ENCODE results near the gene LARGE1.

The LARGE1 gene

GRCh38 chr22:33561149-33561807 is 359.0 kb downstream of the LARGE1 start:
- DNase-seq (ENCODE audit: low spot score), result no peak

GRCh38 chr22:33557836-33558235 is 362.4 kb downstream of the LARGE1 start:
- no peak for DNase-seq (ENCODE audit: low spot score)

- DNase-seq (ENCODE audit: low spot score), result no peak
Measured at GRCh38 chr22:33555814-33556522, 364.3 kb downstream of the LARGE1 start.

DNA sequence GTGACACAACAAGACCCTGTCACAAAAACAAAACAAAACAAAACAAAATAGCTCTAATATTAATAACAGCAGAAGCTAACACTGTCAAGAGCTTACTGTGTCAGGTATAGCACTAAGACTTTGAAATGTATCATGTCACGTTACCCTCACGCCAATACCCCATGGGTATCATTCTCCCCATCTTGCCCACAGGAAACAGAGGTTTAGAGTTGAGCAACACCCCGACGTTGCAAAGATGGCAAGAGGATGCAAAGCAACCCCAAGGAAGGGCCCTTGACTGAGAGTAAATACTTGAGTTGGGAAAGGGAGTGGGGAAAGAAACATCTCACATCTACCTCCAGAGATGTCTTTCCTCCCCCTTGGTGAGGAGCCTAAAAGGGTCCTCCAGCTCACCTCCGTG is 366.8 kb downstream of the LARGE1 start:
- DNase-seq (ENCODE audit: low spot score), result no peak

DNA sequence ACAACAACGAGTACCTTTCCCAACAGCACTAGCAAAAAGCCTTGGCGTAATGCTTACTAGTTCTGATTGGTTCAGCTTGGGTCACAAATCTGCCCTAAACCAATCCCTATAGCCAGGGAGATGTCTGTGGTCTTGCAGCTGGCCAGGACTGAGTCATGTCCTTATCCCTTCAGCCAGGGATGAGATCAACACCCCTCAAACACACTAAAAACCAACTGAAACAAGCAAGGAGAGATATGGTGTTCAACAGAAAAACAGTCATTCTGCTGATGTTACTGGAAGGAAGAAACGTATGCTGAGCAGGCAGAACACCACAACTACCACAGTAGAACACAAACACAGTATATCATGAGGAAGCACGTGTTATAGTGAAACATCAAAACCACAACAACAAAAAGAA is 375.6 kb downstream of the LARGE1 start:
- no peak for DNase-seq (ENCODE audit: low spot score)

GRCh38 chr22:33542722-33543121 is 377.6 kb downstream of the LARGE1 start:
- DNase-seq (ENCODE audit: low spot score), result no peak

DNA sequence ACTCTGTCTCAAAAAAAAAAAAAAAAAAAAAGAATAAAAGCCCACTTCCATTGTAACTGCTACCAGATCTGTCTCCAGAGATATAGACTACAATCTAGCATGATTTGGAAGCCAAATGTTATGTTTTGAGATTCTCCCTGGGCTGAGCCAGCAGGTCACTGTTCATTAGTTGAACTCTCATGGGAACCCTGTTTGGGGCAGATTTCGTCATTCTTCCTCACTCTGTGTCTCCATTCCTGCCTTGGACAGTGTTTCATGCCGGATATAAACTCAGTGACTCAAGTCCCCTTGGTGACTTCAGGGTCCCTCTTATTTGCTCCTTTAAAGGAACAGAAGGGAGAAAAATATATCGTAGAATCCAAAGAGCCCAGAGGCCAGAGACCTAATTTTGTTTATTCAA is 378.1 kb downstream of the LARGE1 start:
- DNase-seq (ENCODE audit: low spot score), result no peak

DNA sequence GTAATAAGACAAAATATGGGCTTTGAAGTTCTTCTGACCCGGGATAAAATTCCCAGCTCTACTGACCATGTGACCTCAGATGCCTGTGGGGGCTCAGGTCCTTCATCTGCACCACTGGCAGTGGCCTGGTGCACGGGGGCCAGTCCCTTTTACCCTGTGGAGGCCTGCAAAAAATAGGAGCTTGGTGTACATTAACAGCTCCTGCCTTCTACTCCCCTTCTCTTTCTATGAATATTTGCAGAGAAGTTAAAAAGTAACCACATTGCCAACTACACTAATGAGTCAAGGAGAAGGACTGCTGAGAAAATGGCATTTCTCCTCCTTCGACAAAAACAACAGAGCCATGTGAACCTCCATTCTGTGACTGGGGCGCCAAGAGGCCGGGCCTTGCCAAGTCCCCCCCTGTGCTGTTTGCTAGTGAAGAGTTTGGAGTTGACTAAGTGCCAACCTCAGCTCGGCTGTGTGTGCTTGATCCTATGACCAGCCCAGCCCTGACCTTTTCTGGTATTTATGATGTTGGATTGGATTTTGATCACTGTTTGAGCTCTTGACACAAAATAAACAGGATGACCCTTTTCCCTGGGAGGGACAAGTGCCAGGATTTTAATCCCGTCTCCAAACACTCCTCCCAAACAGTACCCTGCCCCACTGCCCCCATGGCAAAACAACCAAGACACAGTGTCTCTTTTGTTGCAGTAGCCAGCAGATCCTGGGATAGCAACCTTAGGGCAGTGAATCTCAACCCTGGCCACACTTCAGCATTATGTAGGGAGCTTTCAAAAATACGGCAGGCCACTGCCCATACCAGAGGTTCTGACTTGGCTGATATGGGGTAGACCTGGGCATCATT is 380.1 kb downstream of the LARGE1 start:
- DNase-seq (ENCODE audit: low spot score), result no peak

DNA sequence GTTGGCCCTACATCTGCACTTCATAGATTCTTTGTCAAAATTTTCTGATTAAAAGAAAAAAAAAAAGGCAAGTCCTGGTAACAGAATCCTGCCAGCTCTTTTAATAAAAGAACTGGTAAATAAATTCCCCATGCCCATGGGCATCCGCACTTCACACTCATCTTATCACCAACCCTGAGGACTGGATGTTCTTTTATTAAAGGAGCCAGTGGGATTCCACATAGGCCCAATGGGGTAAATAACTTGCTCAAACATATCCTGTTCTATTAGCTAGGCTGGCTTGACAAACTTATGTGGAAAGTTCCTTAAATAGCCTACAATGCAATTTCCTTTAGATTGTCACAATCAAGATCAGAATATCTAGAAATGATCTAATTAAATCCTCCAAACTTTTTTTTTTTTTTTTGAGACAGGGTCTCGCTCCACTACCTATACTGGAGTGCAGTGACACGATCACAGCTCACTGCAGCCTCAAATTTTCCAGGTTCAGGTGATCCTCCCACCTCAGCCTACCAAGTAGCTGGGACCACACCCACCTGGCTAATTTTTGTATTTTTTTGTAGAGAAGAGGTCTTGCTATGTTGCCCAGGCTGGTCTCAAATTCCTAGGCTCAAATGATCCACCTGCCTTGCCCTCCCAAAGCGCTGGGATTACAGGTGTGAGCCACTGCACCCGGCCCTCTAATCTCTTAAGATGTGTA is 380.9 kb downstream of the LARGE1 start:
- no peak for DNase-seq (ENCODE audit: low spot score)

GRCh38 chr22:33538277-33538885 is 381.9 kb downstream of the LARGE1 start:
- DNase-seq (ENCODE audit: low spot score), result no peak

DNA sequence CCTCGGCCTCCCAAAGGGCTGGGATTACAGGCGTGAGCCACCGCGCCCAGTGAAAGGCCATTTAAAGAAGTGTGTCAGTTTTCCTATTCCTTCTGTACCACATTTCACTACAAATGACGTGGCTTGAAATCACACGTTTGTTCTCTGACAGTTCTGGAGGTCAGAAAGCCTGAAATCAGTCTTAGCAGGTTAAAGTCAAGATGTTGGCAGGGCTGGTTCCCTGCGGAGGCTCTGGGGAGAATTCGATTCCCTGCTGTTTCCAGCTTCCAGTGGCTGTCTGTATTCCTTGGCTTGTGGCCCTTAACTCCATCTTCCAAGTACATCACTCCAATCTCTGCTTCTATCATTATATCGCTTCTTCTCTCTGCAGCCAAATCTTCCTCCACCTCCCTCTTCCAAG is 383.2 kb downstream of the LARGE1 start:
- no peak for DNase-seq (ENCODE audit: low spot score)

DNA sequence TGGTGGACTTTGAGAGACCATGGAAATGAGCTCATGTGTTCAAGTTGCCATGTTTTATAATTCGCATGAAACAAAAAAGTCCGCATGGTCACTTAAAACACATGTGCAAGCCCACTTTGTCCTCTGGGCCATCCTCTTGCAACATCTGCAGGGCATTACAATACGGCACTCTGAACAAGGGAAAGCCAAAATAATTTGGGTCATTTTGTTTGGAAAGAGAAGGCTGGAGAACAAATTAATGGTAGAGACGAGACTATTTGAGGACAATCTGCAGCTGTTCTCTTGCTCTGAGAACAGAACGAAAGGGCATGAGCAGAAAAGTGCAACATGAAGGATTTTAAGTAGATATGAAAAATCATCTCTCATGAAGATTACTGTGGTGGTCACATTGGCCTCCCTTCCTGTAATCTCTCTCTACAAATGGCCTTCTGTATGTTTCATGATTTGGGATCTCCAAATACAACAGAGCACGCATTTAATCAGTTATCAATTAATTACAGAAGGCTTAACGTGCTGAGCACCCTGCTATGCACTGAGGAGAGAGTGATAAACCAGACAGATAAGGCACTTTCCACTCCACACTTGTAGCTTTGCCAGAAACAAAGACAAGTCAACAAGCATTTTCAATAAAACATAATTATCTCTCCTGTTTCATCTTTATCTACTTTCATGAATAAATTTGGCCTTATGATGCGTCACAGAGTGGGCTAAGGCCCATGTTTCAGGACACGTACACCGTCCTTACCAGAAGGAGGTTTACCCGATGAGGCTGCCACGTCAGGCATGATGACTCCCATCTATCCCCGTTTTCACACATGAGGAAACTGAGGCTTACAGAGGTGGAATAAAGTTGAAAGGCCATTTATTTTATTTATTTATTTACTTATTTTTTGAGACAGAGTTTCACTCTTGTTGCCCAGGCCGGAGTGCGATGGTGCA is 384.1 kb downstream of the LARGE1 start:
- DNase-seq (ENCODE audit: low spot score), result no peak

DNA sequence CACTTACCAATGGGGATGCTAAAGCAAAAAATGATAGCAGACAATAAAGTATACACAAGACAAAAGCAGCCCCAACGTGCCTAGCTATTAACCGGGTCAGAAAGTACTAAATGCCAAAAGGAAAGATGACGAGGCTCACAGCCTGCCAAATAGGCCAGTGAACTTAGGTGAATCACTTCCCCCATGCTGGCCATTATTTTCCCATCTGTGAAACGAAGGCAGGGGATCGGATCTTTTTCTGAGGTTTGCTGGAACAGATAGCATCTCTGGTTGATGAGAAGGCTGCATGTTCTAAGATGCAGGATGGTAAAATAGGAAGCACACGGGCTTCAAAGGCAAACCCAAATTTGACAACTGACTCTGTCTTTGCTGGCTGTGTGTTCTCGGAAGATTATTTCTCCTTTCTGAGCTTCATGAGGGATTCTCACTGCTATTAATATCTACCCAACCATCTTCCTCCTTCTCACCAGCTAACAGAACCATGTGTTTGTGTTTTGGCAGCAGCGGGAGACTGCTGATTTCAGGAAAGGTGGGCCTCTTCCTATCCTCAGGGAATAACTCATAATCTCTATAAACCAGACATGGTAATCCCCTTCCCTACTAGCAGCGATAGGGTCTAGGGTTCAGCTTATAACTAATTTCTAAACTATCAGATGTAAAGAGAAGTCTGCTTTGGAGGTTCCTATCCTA is 390.7 kb downstream of the LARGE1 start:
- DNase-seq (ENCODE audit: low spot score), result no peak

DNA sequence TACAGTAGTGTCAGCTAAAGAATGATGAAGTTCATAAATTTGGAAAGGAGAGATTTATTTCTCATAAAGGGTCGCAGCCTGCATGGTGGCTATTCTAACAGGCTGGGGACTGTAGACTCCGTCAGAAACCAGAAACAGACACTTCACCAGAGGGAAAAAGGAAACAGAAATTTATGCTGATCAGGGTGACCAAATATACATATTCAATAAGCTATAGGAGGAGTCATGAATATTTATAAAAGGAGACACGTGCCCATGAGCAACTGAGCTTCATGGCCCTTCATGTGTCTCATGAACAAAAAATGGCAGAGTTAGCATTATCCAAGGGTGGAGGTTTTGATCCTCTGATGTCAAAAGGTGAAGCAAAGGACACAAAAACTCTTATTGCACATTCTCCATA is 392.1 kb downstream of the LARGE1 start:
- no peak for DNase-seq (ENCODE audit: low spot score)

DNA sequence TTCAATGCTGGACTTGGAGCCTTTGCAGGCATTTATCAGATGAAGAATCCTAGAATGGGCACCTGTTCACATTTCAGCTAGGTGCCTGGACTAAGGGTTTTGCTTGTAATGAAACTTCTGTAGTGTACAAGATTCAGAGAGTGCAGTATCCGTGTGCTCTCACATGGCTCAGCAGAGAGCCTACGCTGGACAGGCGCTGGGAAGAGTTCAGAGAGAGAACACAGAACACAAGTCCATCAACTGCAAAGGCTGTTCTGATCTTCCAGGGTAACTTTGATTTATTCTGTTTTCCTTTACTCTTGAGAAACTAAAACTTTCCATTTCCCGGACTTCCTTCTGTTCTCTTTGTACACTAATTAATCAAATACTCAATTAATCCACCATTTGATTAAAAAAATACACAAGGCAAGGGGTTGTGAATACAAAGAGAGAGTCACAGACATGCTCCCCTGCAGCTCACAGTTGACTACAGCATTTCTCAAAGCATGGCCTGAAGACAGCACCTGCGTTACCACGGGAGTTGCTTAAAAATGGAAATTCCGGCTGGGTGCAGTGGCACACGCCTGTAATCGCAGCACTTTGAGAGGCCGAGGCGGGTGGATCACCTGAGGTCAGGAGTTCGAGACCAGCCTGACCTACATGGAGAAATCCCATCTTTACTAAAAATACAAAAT is 393.7 kb downstream of the LARGE1 start:
- DNase-seq (ENCODE audit: low spot score), result no peak

DNA sequence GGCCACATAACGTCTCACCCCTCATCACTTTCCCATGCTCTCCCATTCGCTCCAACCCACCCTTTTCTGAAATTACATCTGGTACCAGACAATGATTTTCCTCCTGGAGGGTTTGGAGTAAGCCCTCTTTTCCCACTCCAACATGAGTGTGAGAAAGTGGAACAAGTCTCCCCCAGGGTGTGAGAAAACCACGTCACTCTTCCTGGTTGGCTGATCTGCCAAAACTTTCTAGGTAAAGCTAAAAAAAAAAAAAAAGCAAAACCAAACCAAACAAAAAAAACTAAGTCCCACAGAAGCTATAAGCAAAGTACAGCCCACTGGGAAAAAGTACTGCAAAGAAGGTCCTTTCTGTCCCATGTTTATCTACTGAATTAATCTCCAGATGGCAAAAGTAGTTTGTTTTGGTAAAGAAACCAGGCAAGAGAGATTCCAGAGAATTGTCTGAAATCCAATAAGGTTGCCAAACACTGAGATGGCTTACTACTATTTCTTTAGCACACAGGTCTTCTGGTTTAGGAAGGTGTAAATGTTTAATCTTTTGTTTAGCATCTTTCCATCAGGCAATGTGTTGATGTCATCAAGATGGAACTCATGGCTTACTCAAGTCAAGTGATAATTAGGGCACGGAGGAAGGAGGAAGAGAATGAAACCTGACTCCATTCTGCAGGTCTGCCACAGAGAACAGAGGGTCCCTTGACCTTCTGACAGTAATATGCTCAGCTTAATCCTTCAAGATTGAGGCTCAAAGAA is 395.6 kb downstream of the LARGE1 start:
- DNase-seq (ENCODE audit: low spot score), result no peak

DNA sequence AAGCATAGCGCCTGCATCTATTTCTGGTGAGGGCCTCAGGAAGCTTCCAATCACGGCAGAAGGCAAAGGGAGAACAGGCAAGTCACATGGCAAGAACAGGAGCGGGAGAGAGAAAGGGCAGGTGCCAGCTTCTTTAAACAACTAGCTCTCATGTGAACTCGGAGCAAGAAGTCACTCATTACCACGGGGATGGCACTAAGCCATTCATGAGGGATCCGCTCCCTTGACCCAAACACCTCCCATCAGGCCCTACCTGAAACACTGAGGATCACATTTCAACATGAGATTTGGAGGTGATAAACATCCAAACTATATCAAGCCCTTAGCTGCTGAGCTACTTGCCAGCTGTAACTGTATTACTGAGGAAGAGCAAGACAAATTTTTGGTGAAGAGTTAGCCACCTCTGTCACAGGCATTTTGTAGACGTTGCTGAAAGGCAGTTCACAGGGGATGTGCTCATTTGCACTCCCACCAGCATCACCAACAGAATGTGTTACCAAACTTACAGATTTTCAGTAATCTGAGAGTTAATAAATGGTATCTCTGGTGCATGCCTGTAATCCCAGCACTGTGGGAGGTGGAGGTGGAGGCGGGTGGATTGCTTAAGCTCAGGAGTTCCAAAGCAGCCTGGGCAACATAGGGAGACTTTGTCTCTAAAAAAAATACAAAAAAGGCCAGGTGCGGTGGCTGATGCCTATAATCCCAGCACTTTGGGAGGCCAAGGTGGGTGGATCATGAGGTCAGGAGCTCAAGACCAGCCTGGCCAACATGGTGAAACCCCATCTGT is 398.2 kb downstream of the LARGE1 start:
- DNase-seq (ENCODE audit: low spot score), result no peak
